Measurements from ENCODE around the gene LPIN2. TPM values are rescaled to one million over a fixed set of nuclear protein-coding genes. Genes with fewer than 3 reads are reported as not detected.

LPIN2 gene
- total RNA-seq, 1 donor from 2014 or later: 16.5 TPM

DNA sequence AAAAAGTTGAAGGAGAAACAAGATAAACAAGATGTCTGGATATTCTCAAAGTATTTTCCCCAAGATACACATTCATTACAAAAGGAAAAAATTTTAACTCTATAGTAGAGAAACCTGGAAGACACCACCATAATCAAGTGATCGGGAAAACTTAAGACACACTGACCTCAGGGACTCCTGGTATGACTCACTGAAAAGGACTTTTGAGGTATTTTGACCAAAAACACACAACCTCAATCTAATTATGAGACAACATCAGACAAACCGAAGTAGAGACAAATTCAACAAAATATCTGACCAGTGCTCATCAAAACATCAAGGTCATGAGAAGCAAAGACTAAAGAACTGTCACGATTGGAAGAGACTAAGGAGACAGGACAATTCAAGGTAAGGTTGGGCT, 34.7 kb downstream of the LPIN2 start:
- Histone ChIP-seq H2AFZ (ENCODE audit: low read depth, low read length) (no peak overlapping the region), H3K27ac (ENCODE audit: low read depth, low read length) (peak overlapping the region; percentile 88), H3K4me1 (ENCODE audit: insufficient read depth, low read length) (peaks cover 34% of the 10 kb centered on the region), H4K20me1 (ENCODE audit: insufficient read depth, low read length) (peaks cover 5% of the 10 kb centered on the region), H3K9me3 (ENCODE audit: insufficient read depth, low read depth, low read length) (no peaks in the 10 kb centered on the region), H3K36me3 (ENCODE audit: insufficient read depth, low read length) (no peaks in the 10 kb centered on the region), H3K27me3 (ENCODE audit: insufficient read depth, low read length) (no peaks in the 10 kb centered on the region), H3K79me2 (ENCODE audit: insufficient read depth, low read length) (peaks cover 50% of the 10 kb centered on the region), H3K4me3 (ENCODE audit: insufficient read depth, low read depth, low read length) (peak overlapping the region; percentile 45), H3K9ac (ENCODE audit: low read length) (peak overlapping the region; percentile 69), H3K4me2 (ENCODE audit: low read length) (peak overlapping the region; percentile 80)
- no peaks in the 10 kb centered on the region for H3K9me3 Mint-ChIP-seq (ENCODE audit: unreplicated experiment)
- peak overlapping the region; percentile 40 for H3K4me3 Mint-ChIP-seq (ENCODE audit: unreplicated experiment)
- H3K4me1 Mint-ChIP-seq (ENCODE audit: low read depth, unreplicated experiment): peaks cover 54% of the 10 kb centered on the region
- peak overlapping the region; percentile 89 for H3K27ac Mint-ChIP-seq (ENCODE audit: unreplicated experiment)
- no peak for TF ChIP-seq EZH2 (IDR thresholded peaks at IDR 0.05; ENCODE audit: insufficient read depth, low read length)
- TF ChIP-seq, protein P1, sequence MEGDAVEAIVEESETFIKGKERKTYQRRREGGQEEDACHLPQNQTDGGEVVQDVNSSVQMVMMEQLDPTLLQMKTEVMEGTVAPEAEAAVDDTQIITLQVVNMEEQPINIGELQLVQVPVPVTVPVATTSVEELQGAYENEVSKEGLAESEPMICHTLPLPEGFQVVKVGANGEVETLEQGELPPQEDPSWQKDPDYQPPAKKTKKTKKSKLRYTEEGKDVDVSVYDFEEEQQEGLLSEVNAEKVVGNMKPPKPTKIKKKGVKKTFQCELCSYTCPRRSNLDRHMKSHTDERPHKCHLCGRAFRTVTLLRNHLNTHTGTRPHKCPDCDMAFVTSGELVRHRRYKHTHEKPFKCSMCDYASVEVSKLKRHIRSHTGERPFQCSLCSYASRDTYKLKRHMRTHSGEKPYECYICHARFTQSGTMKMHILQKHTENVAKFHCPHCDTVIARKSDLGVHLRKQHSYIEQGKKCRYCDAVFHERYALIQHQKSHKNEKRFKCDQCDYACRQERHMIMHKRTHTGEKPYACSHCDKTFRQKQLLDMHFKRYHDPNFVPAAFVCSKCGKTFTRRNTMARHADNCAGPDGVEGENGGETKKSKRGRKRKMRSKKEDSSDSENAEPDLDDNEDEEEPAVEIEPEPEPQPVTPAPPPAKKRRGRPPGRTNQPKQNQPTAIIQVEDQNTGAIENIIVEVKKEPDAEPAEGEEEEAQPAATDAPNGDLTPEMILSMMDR (IDR thresholded peaks at IDR 0.05; ENCODE audit: insufficient read depth, low read depth, low read length): no peak
- no peaks in the 10 kb centered on the region for H3K36me3 Mint-ChIP-seq (ENCODE audit: low read depth, unreplicated experiment)
- H3K27me3 Mint-ChIP-seq (ENCODE audit: low read depth, unreplicated experiment): no peaks in the 10 kb centered on the region
- FAIRE-seq: no peak
- peak; percentile 60 for DNase-seq (ENCODE audit: low read depth)

DNA sequence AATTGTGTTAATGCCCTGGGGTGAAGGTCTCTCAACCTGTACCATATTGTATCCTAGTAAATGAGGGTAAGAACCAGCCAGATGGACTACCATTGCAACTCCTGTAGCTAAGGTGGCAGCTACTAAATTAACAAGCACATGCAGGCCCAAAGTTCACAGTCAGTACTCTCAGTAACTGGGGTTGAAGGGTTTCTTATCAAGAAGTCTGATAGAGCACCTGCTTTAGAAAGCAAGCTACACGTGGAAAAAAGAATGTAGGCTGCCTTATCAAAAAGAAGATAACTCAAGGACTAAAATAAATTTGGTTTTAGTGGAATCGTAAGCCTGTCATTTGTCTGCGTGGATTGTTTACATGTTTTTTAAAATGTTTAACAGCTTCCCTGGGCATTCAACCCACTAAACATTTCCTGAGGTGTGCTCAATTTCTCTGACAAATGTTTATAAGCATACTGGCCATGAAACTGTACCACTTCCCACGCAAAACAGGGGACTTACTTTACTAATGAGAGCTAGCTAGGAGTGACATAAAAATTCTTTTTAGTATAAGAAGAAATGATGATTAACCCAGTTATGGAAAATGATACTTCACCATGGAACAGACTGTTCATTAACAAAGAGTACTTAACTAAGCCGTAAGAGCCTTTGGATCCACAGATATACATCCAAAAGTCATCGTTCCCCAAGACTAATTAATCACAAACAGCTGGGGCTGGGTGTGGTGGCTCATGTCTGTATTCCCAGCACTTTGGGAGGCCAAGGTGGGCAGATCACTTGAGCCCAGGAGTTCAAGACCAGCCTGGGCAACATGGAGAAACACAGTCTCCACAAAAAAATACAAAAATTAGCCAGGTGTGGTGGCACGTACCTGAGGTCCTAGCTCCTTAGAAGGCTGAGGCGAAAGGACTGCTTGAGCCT, 36.5 kb downstream of the LPIN2 start:
- Histone ChIP-seq H3K4me1 (ENCODE audit: insufficient read depth, low read length) (peaks cover 25% of the 10 kb centered on the region), H3K4me2 (ENCODE audit: low read length) (no peak overlapping the region), H3K4me3 (ENCODE audit: insufficient read depth, low read depth, low read length) (no peak overlapping the region), H3K9ac (ENCODE audit: low read length) (no peak overlapping the region), H4K20me1 (ENCODE audit: insufficient read depth, low read length) (peaks cover 6% of the 10 kb centered on the region), H2AFZ (ENCODE audit: low read depth, low read length) (no peak overlapping the region), H3K27me3 (ENCODE audit: insufficient read depth, low read length) (no peaks in the 10 kb centered on the region), H3K36me3 (ENCODE audit: insufficient read depth, low read length) (no peaks in the 10 kb centered on the region), H3K9me3 (ENCODE audit: insufficient read depth, low read depth, low read length) (no peaks in the 10 kb centered on the region), H3K27ac (ENCODE audit: low read depth, low read length) (no peak overlapping the region), H3K79me2 (ENCODE audit: insufficient read depth, low read length) (peaks cover 45% of the 10 kb centered on the region)
- Mint-ChIP-seq H3K27me3 (ENCODE audit: low read depth, unreplicated experiment) (no peaks in the 10 kb centered on the region), H3K4me1 (ENCODE audit: low read depth, unreplicated experiment) (peaks cover 45% of the 10 kb centered on the region), H3K27ac (ENCODE audit: unreplicated experiment) (no peak overlapping the region), H3K4me3 (ENCODE audit: unreplicated experiment) (no peak overlapping the region), H3K9me3 (ENCODE audit: unreplicated experiment) (no peaks in the 10 kb centered on the region), H3K36me3 (ENCODE audit: low read depth, unreplicated experiment) (no peaks in the 10 kb centered on the region)
- FAIRE-seq (no peak), DNase-seq (ENCODE audit: low read depth) (no peak)
- no peak for TF ChIP-seq EZH2 (IDR thresholded peaks at IDR 0.05; ENCODE audit: insufficient read depth, low read length)
- TF ChIP-seq, protein P1 (IDR thresholded peaks at IDR 0.05; ENCODE audit: insufficient read depth, low read depth, low read length): no peak

DNA sequence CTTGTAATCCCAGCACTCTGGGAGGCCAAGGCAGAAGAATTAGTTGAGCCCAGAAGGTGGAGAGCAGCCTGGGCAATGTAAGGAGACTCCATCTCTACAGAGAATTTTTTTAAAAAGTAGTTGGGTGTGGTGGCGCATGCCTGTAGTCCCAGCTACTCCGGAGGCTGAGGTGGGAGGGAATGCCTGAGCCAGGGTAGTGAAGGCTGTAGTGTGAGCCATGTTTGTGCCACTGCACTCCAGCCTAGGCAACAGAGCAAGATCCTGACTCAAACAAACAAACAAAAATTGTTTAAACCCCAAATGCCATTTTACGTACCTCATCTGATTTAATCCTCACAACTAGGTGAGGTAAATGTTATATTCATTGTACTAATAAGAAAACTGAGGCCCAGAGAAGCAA, 38.2 kb downstream of the LPIN2 start:
- H3K4me2 ChIP-seq (ENCODE audit: low read length): no peak overlapping the region
- H3K27me3 ChIP-seq (ENCODE audit: insufficient read depth, low read length): no peaks in the 10 kb centered on the region
- no peak overlapping the region for H2AFZ ChIP-seq (ENCODE audit: low read depth, low read length)
- H3K36me3 ChIP-seq (ENCODE audit: insufficient read depth, low read length): no peaks in the 10 kb centered on the region
- TF ChIP-seq, protein P1 (IDR thresholded peaks at IDR 0.05; ENCODE audit: insufficient read depth, low read depth, low read length): no peak
- no peak for TF ChIP-seq EZH2 (IDR thresholded peaks at IDR 0.05; ENCODE audit: insufficient read depth, low read length)
- FAIRE-seq (no peak), DNase-seq (ENCODE audit: low read depth) (no peak)
- peaks cover 50% of the 10 kb centered on the region for H3K79me2 ChIP-seq (ENCODE audit: insufficient read depth, low read length)
- no peaks in the 10 kb centered on the region for H3K27me3 Mint-ChIP-seq (ENCODE audit: low read depth, unreplicated experiment)
- no peaks in the 10 kb centered on the region for H3K9me3 Mint-ChIP-seq (ENCODE audit: unreplicated experiment)
- H3K4me3 ChIP-seq (ENCODE audit: insufficient read depth, low read depth, low read length): no peak overlapping the region
- H3K9ac ChIP-seq (ENCODE audit: low read length): no peak overlapping the region
- no peak overlapping the region for H3K27ac ChIP-seq (ENCODE audit: low read depth, low read length)
- peaks cover 19% of the 10 kb centered on the region for H4K20me1 ChIP-seq (ENCODE audit: insufficient read depth, low read length)
- no peak overlapping the region for H3K27ac Mint-ChIP-seq (ENCODE audit: unreplicated experiment)
- H3K9me3 ChIP-seq (ENCODE audit: insufficient read depth, low read depth, low read length): no peaks in the 10 kb centered on the region
- peaks cover 31% of the 10 kb centered on the region for H3K4me1 Mint-ChIP-seq (ENCODE audit: low read depth, unreplicated experiment)
- no peak overlapping the region for H3K4me3 Mint-ChIP-seq (ENCODE audit: unreplicated experiment)
- H3K36me3 Mint-ChIP-seq (ENCODE audit: low read depth, unreplicated experiment): no peaks in the 10 kb centered on the region
- peaks cover 16% of the 10 kb centered on the region for H3K4me1 ChIP-seq (ENCODE audit: insufficient read depth, low read length)
